Hepatocyte (in vitro differentiated cells): ENCODE measurements around the gene GPR82.

Experiments
- EZH2 ChIP-seq: fragments of 200-600 bp; sonication (generic); IDR thresholded peaks from 2 replicates; pipeline ENCODE4 v1.6.1; 2016; ENCODE audit warnings: antibody characterized with exemption, mild to moderate bottlenecking, borderline replicate concordance
- TF ChIP-seq, protein P1 (sequence below): fragments of 200-600 bp; sonication (generic); IDR thresholded peaks from 2 replicates; pipeline ENCODE4 v1.5.1; 2016; ENCODE audit warnings: antibody characterized with exemption, mild to moderate bottlenecking; ENCODE audit not compliant: poor library complexity

- TF ChIP-seq, protein P1, sequence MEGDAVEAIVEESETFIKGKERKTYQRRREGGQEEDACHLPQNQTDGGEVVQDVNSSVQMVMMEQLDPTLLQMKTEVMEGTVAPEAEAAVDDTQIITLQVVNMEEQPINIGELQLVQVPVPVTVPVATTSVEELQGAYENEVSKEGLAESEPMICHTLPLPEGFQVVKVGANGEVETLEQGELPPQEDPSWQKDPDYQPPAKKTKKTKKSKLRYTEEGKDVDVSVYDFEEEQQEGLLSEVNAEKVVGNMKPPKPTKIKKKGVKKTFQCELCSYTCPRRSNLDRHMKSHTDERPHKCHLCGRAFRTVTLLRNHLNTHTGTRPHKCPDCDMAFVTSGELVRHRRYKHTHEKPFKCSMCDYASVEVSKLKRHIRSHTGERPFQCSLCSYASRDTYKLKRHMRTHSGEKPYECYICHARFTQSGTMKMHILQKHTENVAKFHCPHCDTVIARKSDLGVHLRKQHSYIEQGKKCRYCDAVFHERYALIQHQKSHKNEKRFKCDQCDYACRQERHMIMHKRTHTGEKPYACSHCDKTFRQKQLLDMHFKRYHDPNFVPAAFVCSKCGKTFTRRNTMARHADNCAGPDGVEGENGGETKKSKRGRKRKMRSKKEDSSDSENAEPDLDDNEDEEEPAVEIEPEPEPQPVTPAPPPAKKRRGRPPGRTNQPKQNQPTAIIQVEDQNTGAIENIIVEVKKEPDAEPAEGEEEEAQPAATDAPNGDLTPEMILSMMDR, result no peak
- TF ChIP-seq EZH2, result no peak
Measured at GRCh38 chrX:41720125-41720779, 3.7 kb upstream of the GPR82 start.
